NCI-H2081 treated with DMSO at 0.1 percent for 48 hours (cell line): ENCODE measurements around the gene GMEB2.
"Not testable (repeated sequence)": the region's sequence is repeated elsewhere in the genome, so short reads cannot be mapped to it uniquely, and the experiment has no call there.

Experiments
- DNase-seq: peaks from one replicate; lab custom pipeline; 2025; lab: John Stamatoyannopoulos, UW

GMEB2 gene

GRCh38 chr20:63636752-63637628 lies 10.1 kb upstream of the GMEB2 start:
- DNase-seq: no peak

GRCh38 chr20:63635431-63636141 lies 8.7 kb upstream of the GMEB2 start:
- no peak for DNase-seq

GRCh38 chr20:63633732-63634131 lies 6.8 kb upstream of the GMEB2 start:
- DNase-seq: no peak

GRCh38 chr20:63631426-63631825 lies 4.5 kb upstream of the GMEB2 start:
- DNase-seq: not testable (repeated sequence)

- DNase-seq: not testable (repeated sequence)
Observed at GRCh38 chr20:63630956-63631355, 4.1 kb upstream of the GMEB2 start.

GRCh38 chr20:63628246-63628975 lies 1.5 kb upstream of the GMEB2 start:
- DNase-seq: peak; percentile 67

- DNase-seq: no peak
Observed at GRCh38 chr20:63627751-63628245, 897 bp upstream of the GMEB2 start.

- peak; percentile 75 for DNase-seq
Observed at GRCh38 chr20:63627129-63627750, 339 bp upstream of the GMEB2 start.

GRCh38 chr20:63625771-63626423 lies 1.0 kb downstream of the GMEB2 start:
- DNase-seq: no peak

- no peak for DNase-seq
Observed at GRCh38 chr20:63624486-63624885, 2.4 kb downstream of the GMEB2 start.

GRCh38 chr20:63622732-63623131 lies 4.2 kb downstream of the GMEB2 start:
- DNase-seq: no peak

- DNase-seq: no peak
Observed at GRCh38 chr20:63622096-63622495, 4.8 kb downstream of the GMEB2 start.

- DNase-seq: no peak
Observed at GRCh38 chr20:63620991-63621390, 5.9 kb downstream of the GMEB2 start.

- DNase-seq: no peak
Observed at GRCh38 chr20:63619505-63619904, 7.4 kb downstream of the GMEB2 start.

GRCh38 chr20:63619086-63619485 lies 7.8 kb downstream of the GMEB2 start:
- DNase-seq: no peak

- no peak for DNase-seq
Observed at GRCh38 chr20:63618291-63618980, 8.5 kb downstream of the GMEB2 start.

GRCh38 chr20:63617876-63618265 lies 9.0 kb downstream of the GMEB2 start:
- no peak for DNase-seq

- DNase-seq: no peak
Observed at GRCh38 chr20:63617092-63617875, 9.6 kb downstream of the GMEB2 start.

- DNase-seq: not testable (repeated sequence)
Observed at GRCh38 chr20:63613863-63614594, 12.9 kb downstream of the GMEB2 start.
